HG02973 (cell line): ENCODE data around the gene CES2.
A peak's percentile ranks its signal among the peaks of the same experiment; 100 is the strongest.
"Not testable (repeated sequence)": the region's sequence is repeated elsewhere in the genome, so short reads cannot be mapped to it uniquely, and the experiment has no call there.

Source experiments
- ATAC-seq: cut with Tn5 transposase; IDR thresholded peaks from one replicate; pipeline ENCODE4 v1.9.1; 2021; ENCODE audit warnings: moderate library complexity; ENCODE audit not compliant: unreplicated experiment

The CES2 gene

DNA sequence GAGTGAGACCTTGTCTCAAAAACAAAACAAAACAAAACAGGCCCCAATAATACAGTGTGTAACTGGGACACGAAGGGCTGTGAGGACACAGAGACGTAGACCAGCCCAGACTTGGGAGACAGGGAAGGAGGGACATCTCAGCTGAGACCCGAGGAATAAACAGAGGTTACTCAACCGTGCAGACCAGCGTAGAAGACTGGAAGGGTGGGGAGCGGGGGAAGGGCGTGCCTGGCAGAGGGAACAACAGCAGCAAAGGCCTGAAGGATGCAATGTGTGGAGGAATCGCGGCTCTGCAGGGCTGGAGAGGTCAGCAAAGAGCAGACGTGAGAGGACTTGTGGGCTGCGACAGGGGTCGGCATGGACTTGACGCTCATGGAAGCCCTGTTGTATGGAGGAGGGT is 41.4 kb downstream of the CES2 start:
- no peak for ATAC-seq

DNA sequence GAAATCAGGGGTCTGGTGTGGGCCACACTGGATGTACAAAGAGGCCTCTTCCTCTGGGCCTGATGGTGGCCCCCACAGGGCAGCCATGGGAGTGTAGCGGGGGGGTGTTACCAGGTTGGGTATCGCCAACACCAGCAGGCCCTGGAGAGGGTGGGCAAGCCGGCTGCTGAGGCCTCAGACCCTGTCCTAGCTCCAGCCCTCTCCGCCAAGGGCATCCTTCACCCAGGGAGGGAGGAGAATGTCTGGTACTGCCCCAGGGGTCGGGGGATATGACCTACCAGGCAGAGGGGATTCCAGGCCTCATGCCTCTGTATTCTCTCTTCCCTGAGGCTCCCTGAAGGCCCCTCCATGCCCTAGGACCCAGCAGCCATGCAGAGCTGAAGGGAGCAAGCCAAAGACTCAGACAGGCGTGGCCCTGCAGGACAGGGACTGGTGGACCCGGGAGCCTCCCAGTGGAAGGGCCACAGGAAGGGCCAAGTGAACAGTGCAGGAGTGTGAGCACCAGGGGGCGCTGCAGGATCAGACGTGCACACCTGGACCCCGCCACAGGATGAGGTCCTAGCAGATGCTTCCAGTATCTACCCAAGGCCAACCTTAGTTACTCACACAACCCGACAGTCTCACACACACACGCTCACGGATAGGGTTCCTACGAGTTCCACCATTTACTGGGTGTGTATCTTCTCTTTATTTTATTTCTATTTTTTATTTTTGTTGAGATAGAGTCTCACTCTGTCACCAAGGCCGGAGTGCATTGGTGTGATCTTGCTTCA is 42.2 kb downstream of the CES2 start:
- ATAC-seq: peak; percentile 62

DNA sequence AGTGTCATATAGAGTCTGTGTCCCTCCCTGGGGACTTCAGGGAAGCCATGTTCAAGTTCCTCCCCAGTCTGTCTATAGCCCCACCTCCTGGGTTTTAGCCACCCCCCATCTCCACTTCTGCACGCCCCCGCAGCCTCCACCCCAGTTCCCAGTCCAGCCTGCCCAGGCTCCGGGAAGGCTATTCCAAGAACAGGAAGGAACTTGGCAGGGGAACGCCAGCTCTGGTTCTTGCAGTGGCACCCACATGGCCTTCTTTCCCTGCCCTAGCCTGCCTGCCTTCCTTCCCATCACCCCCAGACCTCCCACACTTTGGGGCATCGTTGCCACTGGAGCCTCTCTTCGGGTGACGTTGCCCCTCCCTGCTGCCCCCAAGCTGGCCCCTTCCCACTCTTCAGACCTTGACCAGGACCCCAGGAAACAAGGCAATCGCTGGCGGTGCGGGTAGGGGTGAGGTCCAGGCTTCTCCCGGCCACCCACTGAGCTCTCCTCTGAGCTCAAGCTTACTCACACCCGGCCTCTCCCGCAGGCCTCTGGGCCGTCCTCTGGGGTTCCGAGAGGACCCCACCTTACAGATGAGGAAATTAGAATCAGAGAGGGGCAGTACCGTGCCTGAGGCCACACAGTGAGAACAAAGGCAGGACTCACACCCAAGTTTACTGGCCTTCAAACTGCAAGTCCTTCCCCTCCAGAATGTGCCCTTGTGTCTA is 43.8 kb downstream of the CES2 start:
- ATAC-seq: no peak

DNA sequence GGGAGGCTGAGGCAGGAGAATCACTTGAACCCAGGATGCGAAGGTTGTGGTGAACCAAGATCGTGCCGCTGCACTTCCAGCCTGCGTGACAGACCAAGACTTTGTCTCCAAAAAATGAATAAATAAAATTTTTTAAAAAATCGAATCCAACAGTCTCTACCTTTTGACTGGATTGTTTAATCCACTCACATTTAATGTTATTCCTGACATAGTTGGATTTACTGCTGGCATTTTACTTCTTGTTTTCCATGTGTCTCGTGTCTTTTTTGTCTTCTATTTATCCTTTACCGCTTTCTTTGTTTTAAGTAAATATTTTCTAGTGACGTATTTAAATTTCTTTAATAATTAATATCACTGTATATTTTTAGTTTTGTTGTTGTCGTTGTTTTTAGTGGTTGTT is 47.7 kb downstream of the CES2 start:
- ATAC-seq: no peak

DNA sequence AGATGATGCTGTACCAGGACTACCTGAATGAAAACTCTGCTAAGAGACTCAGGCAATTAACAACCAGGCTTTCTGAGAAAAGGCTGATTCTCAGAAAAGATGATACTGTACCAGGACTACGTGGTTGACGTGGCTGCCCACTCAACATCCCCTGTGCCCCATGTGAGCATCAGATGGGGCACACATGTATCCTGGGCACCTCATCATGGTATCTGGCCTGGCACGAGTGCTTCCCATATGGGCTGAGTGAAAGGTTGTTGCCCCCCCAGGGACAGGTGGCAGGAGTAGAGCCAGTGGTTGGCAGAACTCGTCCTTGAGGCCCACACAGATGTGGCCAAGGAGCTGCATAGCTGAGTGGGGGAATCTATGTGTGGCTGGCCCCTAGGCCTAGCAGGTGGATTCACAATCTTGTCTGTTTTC is 49.6 kb downstream of the CES2 start:
- ATAC-seq: no peak

DNA sequence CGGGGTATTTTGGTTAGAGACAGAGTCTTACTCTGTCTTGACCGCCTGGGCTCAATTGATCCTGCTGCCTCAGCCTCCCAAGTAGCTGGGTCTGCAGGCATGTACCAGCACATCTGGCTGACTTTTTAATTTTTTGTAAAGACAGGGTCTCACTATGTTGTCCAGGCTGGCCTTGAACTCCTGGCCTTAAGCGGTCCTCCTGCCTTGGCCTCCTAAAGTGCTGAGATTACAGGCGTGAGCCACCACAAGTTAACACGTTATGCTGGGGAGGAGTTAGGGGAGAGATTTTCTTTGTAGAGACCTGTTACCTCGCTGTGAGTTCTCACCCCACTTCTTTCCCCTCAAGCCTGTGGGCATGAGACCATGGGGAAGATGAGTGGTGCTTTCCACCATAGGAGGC is 51.2 kb downstream of the CES2 start:
- ATAC-seq: no peak

DNA sequence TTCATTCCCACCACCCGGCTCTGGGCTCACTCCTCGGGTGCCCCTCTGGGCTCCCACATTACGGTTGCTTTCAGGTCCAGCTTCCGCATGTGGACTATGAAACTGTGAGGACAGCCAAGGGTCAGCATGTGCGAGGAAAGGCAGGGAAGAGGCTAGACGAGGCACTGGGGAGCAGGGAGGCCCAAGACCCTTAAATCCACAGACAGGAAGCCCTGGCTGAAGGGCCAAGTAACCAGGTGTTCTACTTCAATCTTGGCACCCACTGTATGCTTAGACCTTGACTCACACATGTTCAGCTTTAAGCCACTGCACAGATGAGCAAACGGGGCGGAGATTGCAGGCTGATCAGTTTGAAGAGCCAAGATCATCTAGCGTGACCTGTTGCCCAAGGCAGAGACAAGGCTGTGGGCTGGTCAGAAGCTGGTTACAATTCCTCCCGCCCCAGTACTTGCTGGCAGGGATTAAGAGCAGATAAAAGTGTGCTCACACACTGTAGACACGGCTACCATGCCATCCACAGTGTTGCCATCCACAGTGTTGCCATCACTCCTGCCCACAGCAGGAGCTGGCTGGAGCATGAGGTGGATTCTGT is 53.0 kb downstream of the CES2 start, which contains the start of gene CES4A:
Gene CES4A (plus strand): TSS at position 393 of the 592 bp plus-strand sequence. CDS start 184 bp downstream, at position 577.
- no peak for ATAC-seq

DNA sequence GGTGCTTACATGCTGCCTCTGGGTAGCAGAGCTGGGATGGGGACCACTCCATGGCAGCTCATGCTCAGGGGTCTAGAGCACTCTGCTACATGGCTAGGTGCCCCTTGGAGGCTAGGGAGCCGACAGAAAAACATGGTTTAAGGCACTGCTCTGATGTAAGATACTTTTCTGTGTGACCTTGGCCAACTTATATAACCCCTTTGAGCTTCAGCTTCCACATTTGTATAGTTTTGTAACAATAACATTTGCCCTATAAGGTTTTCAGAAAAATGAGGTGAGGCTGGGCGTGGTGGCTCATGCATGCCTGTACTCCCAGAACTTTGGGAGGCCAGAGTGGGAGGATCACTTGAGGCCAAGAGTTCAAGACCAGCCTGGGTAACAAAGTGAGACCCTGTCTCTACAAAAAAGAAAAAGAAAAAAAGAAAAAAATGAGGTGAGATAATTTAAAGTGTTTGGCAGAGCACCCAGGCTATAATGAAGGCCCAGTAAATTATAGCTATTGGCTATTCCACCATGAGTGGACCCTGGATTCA is 56.3 kb downstream of the CES2 start:
- no peak for ATAC-seq

DNA sequence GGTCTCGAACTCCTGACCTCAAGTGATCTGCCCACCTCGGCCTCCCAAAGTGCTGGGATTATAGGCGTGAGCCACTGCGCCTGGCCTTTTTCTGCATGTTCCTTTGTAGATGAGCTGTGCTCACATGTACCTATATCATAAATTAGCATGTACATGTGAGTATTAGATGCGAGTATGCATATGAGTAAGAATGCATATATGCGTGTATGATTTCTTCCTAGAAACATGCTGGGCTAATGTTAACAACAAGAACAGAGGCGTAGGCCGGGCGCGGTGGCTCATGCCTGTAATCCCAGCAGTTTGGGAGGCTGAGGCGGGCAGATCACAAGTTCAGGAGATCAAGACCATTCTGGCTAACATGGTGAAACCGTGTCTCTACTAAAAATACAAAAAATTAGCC is 58.2 kb downstream of the CES2 start:
- not testable (repeated sequence) for ATAC-seq
